NCI-H1436 treated with DMSO at 0.1 percent for 48 hours (cell line): Measurements from ENCODE around the gene GCFC2.
A peak's percentile ranks its signal among the peaks of the same experiment; 100 is the strongest.
"Not testable (repeated sequence)": the region's sequence is repeated elsewhere in the genome, so short reads cannot be mapped to it uniquely, and the experiment has no call there.

Experiments
- DNase-seq: peaks from one replicate; lab custom pipeline; 2025; lab: John Stamatoyannopoulos, UW

Gene GCFC2

GRCh38 chr2:75679556-75679955, 31.2 kb downstream of the GCFC2 start:
- no peak for DNase-seq

DNA sequence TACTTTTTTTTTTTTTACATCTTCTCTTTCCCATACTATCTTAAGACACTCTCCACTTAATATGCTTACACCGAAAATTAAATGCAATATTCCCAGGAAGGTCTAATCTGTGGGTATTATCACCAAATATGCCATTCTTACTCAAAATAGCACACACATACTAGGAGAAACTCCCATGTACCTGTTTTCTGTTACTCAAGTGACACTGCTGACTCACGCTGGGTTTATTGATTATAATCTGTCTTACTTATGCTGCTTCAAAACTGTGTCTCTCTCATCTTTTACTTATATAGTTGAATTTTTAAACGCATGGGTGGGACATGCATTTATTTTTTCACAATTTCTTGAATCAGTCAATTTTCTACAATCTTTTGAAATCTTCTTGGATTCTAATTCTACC, 34.3 kb downstream of the GCFC2 start:
- no peak for DNase-seq

DNA sequence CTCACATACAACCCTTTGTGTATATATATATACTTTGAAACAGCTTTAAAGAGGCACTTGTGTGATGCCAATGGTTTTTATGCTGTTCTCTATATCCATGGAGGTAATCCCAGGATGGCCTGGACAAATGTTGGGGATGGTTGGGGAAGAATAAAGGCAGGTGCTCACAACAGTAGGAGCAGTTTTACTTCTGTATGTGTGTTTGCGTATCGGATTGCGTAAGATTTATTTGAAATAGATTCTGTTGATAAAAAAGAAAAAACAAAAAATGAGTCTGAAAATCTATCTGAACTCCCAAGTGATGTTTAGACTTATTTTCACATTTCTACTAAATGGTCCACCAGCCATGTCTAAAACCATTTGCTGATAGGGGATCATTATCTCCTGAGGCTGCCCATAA, 34.8 kb downstream of the GCFC2 start:
- DNase-seq, result no peak

- not testable (repeated sequence) for DNase-seq
These were observed 35.3 kb downstream of the GCFC2 start for GRCh38 chr2:75675423-75675822.

- no peak for DNase-seq
These were observed 42.8 kb downstream of the GCFC2 start for GRCh38 chr2:75667884-75668283.

GRCh38 chr2:75666911-75667310, 43.8 kb downstream of the GCFC2 start:
- DNase-seq, result no peak

GRCh38 chr2:75657798-75658197, 52.9 kb downstream of the GCFC2 start:
- no peak for DNase-seq

DNA sequence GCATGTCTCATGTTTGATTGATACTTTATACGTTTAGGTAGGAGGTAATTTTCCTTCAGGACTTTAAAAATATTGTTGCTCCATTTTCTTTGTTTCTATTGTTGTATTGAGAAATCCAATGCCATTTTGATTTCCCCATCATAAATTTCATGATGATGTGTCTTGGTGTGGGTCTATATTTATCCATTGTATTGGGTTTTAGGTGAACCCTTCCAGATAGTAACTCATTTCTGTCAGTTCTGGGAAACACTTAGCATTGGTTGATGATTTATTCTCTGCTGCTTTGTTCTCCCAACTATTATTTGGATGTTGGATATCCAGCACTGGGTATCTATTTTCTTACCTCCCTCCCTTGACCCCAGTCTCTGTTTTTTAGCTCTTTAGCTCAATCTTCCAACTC, 54.2 kb downstream of the GCFC2 start:
- no peak for DNase-seq

DNA sequence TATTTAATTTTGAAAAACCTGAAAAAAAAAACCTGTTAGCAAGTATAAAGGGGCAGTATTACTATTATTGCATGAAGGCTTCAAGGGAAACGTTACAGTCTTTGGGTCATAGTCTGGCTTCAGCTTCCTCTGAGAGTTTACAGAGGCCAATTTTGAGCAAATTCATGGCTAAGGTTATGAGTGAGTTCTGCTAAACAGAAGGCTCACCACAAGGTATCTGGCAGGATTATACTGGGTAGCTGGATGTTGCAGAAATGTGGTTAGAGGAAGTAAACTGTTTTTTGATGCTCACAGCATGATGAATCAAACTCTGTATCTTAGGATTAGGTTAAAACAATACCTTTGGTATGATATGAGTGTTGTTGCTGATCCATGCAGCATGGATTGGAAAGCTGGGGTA, 54.9 kb downstream of the GCFC2 start:
- DNase-seq, result no peak

- DNase-seq, result no peak
These were observed 56.7 kb downstream of the GCFC2 start for GRCh38 chr2:75654012-75654411.

DNA sequence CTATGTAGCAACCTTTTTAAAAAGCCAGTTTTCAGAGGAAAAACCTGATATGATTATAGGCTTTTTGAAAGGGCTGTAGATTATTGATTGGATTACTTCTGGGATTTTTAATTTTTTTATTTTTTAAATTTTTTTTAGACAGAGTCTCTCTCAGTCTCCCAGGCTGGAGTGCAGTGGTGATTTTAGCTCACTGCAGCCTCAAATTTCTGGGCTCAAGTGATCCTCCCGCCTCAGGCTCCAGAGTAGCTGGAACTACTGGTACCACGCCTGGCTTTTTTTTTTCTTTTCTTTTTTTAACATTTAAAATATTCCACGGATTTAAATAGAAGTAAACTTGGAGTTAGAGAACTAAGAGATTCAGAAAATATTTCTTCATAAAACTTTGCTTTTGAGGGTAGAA, 62.9 kb downstream of the GCFC2 start:
- DNase-seq, result no peak

- peak; percentile 51 for DNase-seq
These were observed 63.9 kb downstream of the GCFC2 start, which contains the start of gene MRPL19 for GRCh38 chr2:75646583-75647425. TSS of gene MRPL19 (plus strand) at chr2:75646783. CDS start at chr2:75646808, 25 bp downstream.

- DNase-seq, result no peak
These were observed 64.6 kb downstream of the GCFC2 start for GRCh38 chr2:75646090-75646582.

GRCh38 chr2:75645643-75646042, 65.1 kb downstream of the GCFC2 start:
- DNase-seq, result no peak

- DNase-seq, result no peak
These were observed 66.7 kb downstream of the GCFC2 start for GRCh38 chr2:75643980-75644379.

GRCh38 chr2:75641587-75641986, 69.1 kb downstream of the GCFC2 start:
- no peak for DNase-seq

GRCh38 chr2:75640621-75641121, 70.0 kb downstream of the GCFC2 start:
- no peak for DNase-seq

GRCh38 chr2:75637568-75637967, 73.1 kb downstream of the GCFC2 start:
- no peak for DNase-seq

DNA sequence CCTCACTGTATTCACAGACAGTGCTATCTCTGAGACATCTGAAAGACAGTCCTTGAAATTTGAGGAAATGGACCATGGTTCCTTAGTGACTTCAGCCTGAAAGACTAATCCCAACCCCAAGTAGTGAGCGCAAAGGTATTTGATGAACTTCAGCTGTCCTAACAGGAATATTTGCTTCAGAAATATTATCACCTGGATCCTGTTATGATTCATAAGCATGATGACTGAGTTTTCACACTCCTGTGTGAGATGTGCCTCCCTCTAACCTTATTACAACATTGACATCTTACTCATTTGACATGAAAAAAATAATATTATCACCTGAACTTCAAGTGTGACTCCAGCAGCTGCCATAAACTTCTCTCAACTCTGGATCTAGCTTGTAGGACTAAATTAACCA, 75.8 kb downstream of the GCFC2 start:
- no peak for DNase-seq

DNA sequence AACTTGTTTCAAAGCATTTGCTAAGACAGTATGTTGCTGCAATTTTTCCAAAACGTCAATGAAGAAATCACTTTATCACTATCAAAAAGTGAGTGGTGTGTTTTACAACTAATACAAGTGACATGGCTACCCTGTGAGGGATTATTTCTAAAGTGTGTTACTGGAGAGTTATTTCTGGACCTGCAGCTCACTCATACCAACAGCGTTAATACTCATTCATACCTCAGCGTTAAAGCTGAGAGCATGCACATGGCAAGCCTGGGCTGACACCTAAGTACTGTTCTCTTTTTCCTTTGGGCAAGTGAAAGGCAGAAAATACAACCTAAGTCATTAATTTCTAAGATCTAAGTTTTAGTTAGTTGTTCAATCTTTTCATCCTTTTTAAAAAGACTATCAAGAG, 77.1 kb downstream of the GCFC2 start:
- no peak for DNase-seq

- DNase-seq, result no peak
These were observed 77.9 kb downstream of the GCFC2 start for GRCh38 chr2:75632813-75633212.

DNA sequence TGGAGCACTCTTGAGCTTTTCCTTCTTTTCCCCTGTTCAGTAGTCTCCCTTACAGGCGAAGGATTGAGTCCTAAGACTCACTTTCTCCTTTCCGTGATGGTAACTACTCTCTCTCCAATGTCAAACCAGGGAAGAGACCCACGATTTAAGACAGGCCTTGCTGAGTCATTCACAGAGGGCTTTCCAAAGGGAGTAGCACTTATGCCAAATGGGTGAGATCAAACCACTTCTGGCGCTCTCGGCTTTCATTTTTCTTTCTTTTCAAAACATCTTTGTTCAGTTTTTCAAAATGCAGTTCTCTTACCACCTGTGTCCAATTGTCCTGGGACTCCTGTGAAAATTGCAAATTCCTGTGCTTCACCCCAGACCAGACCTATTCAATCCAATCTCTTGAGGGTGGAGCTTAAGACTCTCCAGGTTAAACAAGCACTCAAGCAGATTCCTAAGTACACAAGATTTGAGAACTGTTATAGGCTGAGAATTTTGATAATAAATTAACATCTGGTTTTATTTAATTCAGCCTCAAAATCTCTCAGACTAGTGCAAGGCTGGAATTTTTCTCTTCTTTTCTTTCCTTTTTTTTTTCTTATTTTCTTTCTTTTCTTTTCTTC, 78.5 kb downstream of the GCFC2 start:
- DNase-seq, result no peak

DNA sequence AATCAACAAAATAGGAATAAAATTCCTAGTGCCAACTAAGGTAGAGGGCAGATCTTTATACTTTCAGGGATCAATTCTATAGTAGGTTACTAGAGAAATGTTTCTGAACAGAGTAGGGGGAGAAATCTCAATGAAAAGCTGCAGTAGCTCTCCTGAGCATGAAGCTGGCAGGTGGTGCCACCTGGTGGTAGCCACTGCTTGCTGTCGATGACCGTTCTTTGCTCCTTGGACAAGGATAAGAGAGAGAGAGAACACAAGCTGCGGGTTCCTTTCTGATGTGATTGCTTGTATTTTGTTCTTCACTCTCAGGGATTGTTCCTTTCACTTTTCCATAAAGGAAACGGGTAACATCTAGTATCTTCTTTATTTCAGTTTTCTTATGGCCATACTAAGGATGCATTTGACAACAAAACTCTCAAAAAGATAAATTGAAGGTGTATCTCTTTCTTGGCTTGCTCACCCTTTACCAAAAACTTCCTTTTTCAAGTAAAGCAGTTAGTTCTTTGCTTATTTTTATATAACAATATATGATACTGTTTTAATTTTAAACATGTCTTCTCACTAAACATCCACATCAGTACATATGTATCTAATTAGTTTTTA, 82.7 kb downstream of the GCFC2 start:
- DNase-seq, result no peak
